Naive thymus-derived CD8-positive, alpha-beta T cell (primary cell): Measurements from ENCODE around the gene FBXO38. TPM values are rescaled to one million over a fixed set of nuclear protein-coding genes. Genes with fewer than 3 reads are reported as not detected.
"Not testable (repeated sequence)": the region's sequence is repeated elsewhere in the genome, so short reads cannot be mapped to it uniquely, and the experiment has no call there.

ENCODE experiments used
- ATAC-seq, 2 donors: fragments of 150-1000 bp; cut with Tn5 transposase in 1 of 2; sonication (Bioruptor Pico), chemical (Tn5 transposase) in 1 of 2; 1 replicate in 1 of 2; 2 replicates in 1 of 2; pipeline ENCODE4 v1.10.0; 2021; ENCODE audit warnings: mild to moderate bottlenecking in 2 of 2, moderate library complexity in 2 of 2
- POLR2A ChIA-PET: fragments of 350-600 bp; sonication (Branson Sonifier 250); formaldehyde crosslinking; loops from one replicate; lab custom pipeline; 2021; ENCODE audit warnings: antibody characterized with exemption; lab: Charles Lee
- DNase-seq, 10 donors: peaks; one replicate each; pipeline versions ENCODE4 v3.0.0 to v3.0.0-alpha.2; 2020 to 2022
- H3K27ac Mint-ChIP-seq, 10 donors: one replicate each; pipeline ENCODE4 v1.8.0; 2020 to 2022; ENCODE audit warnings: mild to moderate bottlenecking in 10 of 10, mixed read lengths in 10 of 10, moderate library complexity in 4 of 10, inconsistent platforms in 1 of 10
- H3K27me3 Mint-ChIP-seq, 5 donors: one replicate each; pipeline ENCODE4 v1.8.0; 2021 to 2022; ENCODE audit warnings: mixed read lengths in 5 of 5
- H3K36me3 Mint-ChIP-seq, 3 donors: one replicate each; pipeline ENCODE4 v1.8.0; 2020 to 2022; ENCODE audit warnings: mixed read lengths in 3 of 3, mild to moderate bottlenecking in 2 of 3, inconsistent platforms in 1 of 3
- H3K4me1 Mint-ChIP-seq, 4 donors: one replicate each; pipeline ENCODE4 v1.8.0; 2021 to 2022; ENCODE audit warnings: mixed read lengths in 4 of 4
- H3K4me3 Mint-ChIP-seq, 10 donors: one replicate each; pipeline ENCODE4 v1.8.0; 2020 to 2022; ENCODE audit warnings: mild to moderate bottlenecking in 10 of 10, mixed read lengths in 10 of 10, moderate library complexity in 6 of 10, inconsistent platforms in 1 of 10
- H3K9me3 Mint-ChIP-seq, 9 donors: one replicate each; pipeline ENCODE4 v1.8.0; 2020 to 2022; ENCODE audit warnings: mixed read lengths in 9 of 9, mild to moderate bottlenecking in 3 of 9, inconsistent platforms in 1 of 9, moderate library complexity in 1 of 9
- polyA plus RNA-seq, 3 donors: library from polyadenylated mRNA; unstranded; fragments of 300-500 nt; fragmentation: Illumina TruSeq; gene quantifications; one replicate each; pipeline ENCODE4 v1.2.3, GENCODE V29; 2021
- total RNA-seq, 8 experiments: library from RNA in 2 of 8; stranded (reverse) in 2 of 8; gene quantifications; one replicate each; pipeline ENCODE4 v1.2.3 and lab custom pipeline; 2021 to 2026

The FBXO38 gene
- total and polyA plus RNA-seq, 5 experiments from 2014 or later, result 15.5 to 97.0 (median 17.6) TPM

DNA sequence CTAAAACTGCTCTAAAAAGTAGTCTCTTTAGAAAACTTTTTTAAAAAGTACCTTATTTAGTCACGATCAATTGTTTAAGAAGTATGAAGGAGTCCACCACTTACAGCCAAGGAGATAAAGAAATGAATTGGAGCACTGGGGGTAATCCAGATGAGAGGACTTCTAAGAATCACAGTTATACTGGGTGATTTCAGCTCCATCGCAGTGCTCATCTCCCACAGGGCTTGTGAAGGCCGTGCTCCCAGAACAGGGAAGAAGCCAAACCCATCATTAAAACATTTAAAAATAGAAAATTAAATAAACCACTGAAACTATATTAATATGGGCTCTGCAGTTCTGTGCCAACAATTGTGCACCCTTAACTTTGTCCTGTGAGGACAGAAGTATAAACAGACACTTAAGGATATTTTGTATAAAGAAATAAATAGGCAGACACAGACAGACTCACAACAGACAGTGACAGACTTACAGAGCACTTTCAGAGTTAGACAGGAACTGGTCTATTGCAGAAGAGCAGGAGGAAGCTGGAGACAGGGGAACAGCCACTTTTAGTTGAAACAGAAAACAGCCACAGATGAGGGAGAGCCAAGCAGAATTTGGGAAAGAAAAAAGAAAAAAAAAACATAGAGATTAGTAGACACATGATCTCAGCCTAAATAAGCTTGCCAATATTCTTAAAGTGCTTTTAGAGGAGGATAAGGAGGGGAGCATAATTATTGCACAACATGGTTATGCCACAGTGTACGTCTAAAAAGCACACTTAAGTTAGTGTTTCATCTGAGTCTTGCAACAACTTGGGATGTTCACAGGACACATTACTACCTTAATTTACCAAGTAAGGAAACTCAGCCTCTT is 81.8 kb downstream of the FBXO38 start:
- Mint-ChIP-seq H3K4me1 (no peaks in the 10 kb centered on the region), H3K27ac (no peak overlapping the region), H3K27me3 (peaks cover 0 to 2% (median 1%) of the 10 kb centered on the region in 5 donors), H3K9me3 (no peaks in the 10 kb centered on the region), H3K4me3 (no peak overlapping the region), H3K36me3 (no peaks in the 10 kb centered on the region)
- ATAC-seq (no peak), DNase-seq (no peak)
- POLR2A ChIA-PET, result no interaction called here

DNA sequence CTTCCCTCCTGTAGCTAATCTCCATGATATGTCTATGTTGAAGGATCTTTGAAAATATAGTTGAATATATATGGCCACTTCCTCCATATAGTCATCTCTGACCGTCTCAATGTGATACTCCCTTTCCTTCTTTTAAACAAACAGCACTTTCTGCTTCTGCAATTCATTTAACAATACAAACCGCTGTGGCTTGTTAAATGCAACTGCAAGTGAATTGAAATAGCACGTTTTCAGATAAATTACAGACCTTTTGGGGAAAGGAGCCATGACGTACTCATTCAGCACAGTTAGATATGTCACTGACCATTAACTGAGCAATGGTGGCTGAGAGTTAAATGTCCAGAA is 82.5 kb downstream of the FBXO38 start:
- POLR2A ChIA-PET, result no interaction called here
- Mint-ChIP-seq H3K27ac (no peak overlapping the region), H3K9me3 (no peaks in the 10 kb centered on the region), H3K4me3 (no peak overlapping the region), H3K4me1 (no peaks in the 10 kb centered on the region), H3K36me3 (no peaks in the 10 kb centered on the region), H3K27me3 (peaks cover 0 to 2% (median 0%) of the 10 kb centered on the region in 5 donors)
- DNase-seq (no peak), ATAC-seq (no peak)

GRCh38 chr5:148467958-148468357 is 84.2 kb downstream of the FBXO38 start:
- H3K9me3 Mint-ChIP-seq, result no peaks in the 10 kb centered on the region
- peaks cover 0 to 5% (median 0%) of the 10 kb centered on the region in 5 donors for H3K27me3 Mint-ChIP-seq
- ATAC-seq (no peak), DNase-seq (no peak)
- H3K4me3 Mint-ChIP-seq, result no peak overlapping the region
- H3K27ac Mint-ChIP-seq, result no peak overlapping the region
- H3K4me1 Mint-ChIP-seq, result no peaks in the 10 kb centered on the region
- H3K36me3 Mint-ChIP-seq, result no peaks in the 10 kb centered on the region
- POLR2A ChIA-PET, result no interaction called here

DNA sequence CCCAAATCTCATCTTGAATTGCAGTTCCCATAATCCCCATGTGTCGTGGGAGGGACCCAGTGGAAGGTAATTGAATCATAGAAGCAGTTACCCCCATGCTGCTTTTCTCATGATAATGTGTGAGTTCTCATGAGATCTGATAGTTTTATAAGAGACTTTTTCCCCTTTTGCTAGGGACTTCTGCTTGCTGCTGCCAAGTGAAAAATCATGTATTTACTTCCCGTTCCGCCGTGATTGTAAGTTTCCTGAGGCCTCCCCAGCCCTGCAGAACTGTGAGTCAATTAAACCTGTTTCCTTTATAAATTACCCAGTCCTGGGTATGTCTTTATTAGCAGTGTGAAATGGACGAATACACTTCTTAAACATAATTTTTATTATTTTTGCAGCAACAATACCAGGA is 85.0 kb downstream of the FBXO38 start:
- H3K4me3 Mint-ChIP-seq, DNase-seq, ATAC-seq, H3K27me3 Mint-ChIP-seq, H3K27ac Mint-ChIP-seq, H3K9me3 Mint-ChIP-seq, H3K36me3 Mint-ChIP-seq, POLR2A ChIA-PET, H3K4me1 Mint-ChIP-seq: not testable (repeated sequence)

DNA sequence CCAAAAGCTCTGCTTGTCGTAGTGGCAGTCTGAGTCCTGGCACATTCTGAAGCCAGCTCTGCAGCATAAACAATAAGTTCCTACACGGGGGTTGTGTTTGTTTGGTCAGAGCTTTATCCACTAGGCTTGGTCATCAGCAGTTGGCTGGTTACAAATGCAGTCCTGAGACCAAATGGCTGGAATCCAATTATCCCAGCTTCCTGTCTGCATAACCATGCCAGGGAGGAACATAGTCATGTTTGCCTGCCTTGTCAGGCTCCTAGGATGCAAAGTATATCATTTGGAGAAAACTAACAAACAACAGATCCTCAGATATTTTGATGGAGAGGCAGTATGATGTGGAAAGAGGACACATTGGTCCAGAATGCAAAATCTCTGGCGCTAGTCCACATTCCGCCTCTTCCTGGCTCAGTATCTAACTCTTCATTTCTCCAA is 85.8 kb downstream of the FBXO38 start:
- DNase-seq (no peak), ATAC-seq (no peak)
- Mint-ChIP-seq H3K27ac (no peak overlapping the region), H3K4me1 (no peaks in the 10 kb centered on the region), H3K9me3 (no peaks in the 10 kb centered on the region), H3K36me3 (no peaks in the 10 kb centered on the region), H3K27me3 (peaks cover 0 to 5% (median 2%) of the 10 kb centered on the region in 5 donors), H3K4me3 (no peak overlapping the region)
- POLR2A ChIA-PET, result no interaction called here

DNA sequence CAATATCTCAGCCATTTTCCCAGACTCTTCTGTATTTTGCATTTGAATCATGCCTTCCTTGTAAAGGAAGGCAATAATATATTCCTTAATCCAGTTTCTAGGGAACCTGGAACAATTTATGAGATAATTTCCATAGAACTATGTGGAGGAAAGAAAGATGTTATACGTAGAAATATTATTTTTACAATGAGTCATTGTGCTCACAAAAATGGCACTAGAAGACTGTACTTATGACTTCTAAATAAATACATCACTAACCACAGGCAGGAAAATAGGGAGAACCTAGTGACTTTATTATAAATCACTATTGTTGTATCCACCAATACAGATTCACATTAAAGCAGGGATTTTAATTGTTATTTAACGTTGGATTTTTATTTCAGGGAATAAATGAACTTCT is 87.6 kb downstream of the FBXO38 start:
- Mint-ChIP-seq H3K27ac (no peak overlapping the region), H3K4me3 (no peak overlapping the region), H3K36me3 (no peaks in the 10 kb centered on the region), H3K4me1 (no peaks in the 10 kb centered on the region), H3K27me3 (peaks cover 0 to 11% (median 6%) of the 10 kb centered on the region in 5 donors), H3K9me3 (no peaks in the 10 kb centered on the region)
- POLR2A ChIA-PET, result no interaction called here
- no peak for DNase-seq
- no peak for ATAC-seq

- Mint-ChIP-seq H3K4me3 (no peak overlapping the region), H3K9me3 (no peaks in the 10 kb centered on the region), H3K36me3 (no peaks in the 10 kb centered on the region), H3K27me3 (peaks cover 3 to 29% (median 17%) of the 10 kb centered on the region in 5 donors), H3K27ac (no peak overlapping the region), H3K4me1 (no peaks in the 10 kb centered on the region)
- POLR2A ChIA-PET, result no interaction called here
- ATAC-seq (no peak), DNase-seq (no peak)
These were observed 90.3 kb downstream of the FBXO38 start for GRCh38 chr5:148474025-148474511.

DNA sequence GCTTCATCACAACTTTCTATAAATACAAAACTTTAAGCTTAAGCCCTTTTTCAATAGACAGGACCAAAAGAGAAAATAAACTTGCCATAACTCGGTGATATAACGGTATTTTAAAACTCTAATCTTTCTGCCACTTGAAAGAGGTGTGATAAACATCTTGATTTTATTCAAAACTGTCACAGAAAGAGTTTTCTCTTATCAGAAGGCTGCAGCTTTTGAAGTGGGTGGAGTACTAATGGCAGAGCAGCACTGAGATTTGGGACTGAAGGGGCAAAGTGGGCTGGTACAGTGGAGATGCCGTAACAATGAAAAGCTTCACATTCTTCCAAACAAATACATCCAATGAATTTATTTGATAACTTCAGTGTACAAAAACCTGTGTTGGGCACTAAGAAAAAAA is 92.5 kb downstream of the FBXO38 start:
- no peaks in the 10 kb centered on the region for H3K36me3 Mint-ChIP-seq
- ATAC-seq, result no peak
- POLR2A ChIA-PET, result no interaction called here
- H3K9me3 Mint-ChIP-seq, result no peaks in the 10 kb centered on the region
- H3K4me3 Mint-ChIP-seq, result no peak overlapping the region
- no peaks in the 10 kb centered on the region for H3K4me1 Mint-ChIP-seq
- H3K27me3 Mint-ChIP-seq, result peaks cover 3 to 29% (median 17%) of the 10 kb centered on the region in 5 donors
- no peak for DNase-seq
- no peak overlapping the region for H3K27ac Mint-ChIP-seq

DNA sequence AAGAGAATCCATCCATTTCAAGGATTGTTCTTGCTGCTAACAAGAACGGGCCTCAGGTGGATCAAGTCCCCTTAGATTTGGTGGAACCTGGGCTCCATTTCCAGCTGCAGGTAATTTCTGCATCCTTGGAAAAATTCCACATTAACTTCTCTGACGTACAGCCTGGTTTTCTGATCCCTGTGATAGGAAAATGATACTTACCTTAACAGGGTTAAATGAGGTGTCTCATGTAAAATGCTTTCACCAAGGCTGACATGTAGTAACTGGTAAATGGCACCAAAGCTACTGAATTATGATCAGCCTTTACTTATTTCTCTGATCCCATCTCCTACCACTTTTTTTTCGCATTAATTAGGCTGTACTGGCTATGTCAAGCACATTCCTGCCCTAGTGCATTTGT is 93.7 kb downstream of the FBXO38 start:
- Mint-ChIP-seq H3K4me1 (peaks cover 0 to 3% (median under 1%) of the 10 kb centered on the region in 4 donors), H3K9me3 (no peaks in the 10 kb centered on the region), H3K27me3 (peaks cover 3 to 35% (median 19%) of the 10 kb centered on the region in 5 donors), H3K27ac (no peak overlapping the region), H3K4me3 (no peak overlapping the region), H3K36me3 (no peaks in the 10 kb centered on the region)
- ATAC-seq (no peak), DNase-seq (no peak)
- POLR2A ChIA-PET, result no interaction called here

DNA sequence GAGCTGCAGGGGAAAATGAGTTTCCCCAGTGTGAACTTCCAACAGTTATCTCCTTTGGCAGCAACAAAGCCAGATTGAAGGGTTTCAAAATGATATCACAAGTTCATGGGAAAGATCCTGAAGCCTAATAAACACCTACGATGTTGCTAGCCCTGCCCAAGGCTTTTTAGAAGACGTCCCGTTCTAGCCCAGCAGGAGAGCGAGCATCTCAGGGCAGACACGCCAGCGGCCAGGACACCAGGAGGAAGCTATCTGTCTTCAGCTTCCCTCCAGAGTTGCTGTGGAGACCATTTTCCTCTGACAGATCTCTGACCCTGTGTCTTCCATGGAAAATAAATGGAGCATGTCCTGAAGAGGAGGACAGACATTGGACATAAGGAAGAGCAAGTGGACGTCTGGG is 98.4 kb downstream of the FBXO38 start:
- Mint-ChIP-seq H3K4me1 (peaks cover 2 to 10% (median 5%) of the 10 kb centered on the region in 4 donors), H3K36me3 (no peaks in the 10 kb centered on the region), H3K27ac (no peak overlapping the region), H3K4me3 (peak overlapping the region in 2 of 10 donors; percentile 8 to 30), H3K9me3 (no peaks in the 10 kb centered on the region), H3K27me3 (peaks cover 17 to 50% (median 33%) of the 10 kb centered on the region in 5 donors)
- ATAC-seq (no peak), DNase-seq (no peak)
- POLR2A ChIA-PET, result no interaction called here

GRCh38 chr5:148482697-148483462 is 99.1 kb downstream of the FBXO38 start:
- H3K27ac Mint-ChIP-seq, result peak overlapping the region in 1 of 10 donors; percentile 22
- peaks cover 2 to 10% (median 5%) of the 10 kb centered on the region in 4 donors for H3K4me1 Mint-ChIP-seq
- peak overlapping the region in 6 of 10 donors; percentile 20 to 75 (median 34) for H3K4me3 Mint-ChIP-seq
- ATAC-seq, result peak; percentile 62 to 65
- DNase-seq, result peak; percentile 14 to 69 (median 45)
- no peaks in the 10 kb centered on the region for H3K36me3 Mint-ChIP-seq
- no peaks in the 10 kb centered on the region for H3K9me3 Mint-ChIP-seq
- peaks cover 15 to 55% (median 33%) of the 10 kb centered on the region in 5 donors for H3K27me3 Mint-ChIP-seq
- POLR2A ChIA-PET, result no interaction called here

DNA sequence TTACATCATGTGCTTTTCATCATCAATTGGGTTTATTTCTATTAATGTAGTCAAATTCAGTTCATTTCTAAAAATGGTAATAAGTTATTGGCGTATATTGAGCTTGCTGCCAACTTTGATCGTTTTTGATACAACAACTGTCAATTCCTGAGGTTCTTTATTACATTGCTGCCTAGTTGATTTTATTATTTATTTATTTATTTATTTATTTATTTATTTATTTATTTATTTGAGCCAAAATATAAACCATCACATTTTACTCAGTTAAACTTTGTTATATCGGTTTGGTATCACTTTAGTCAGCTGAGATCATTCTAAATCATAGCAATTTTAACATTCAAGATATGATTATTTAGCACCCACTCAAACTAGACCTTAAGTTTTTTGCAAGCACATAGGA is 100.0 kb downstream of the FBXO38 start:
- peaks cover 15 to 48% (median 33%) of the 10 kb centered on the region in 5 donors for H3K27me3 Mint-ChIP-seq
- POLR2A ChIA-PET, result no interaction called here

GRCh38 chr5:148484651-148485050 is 100.9 kb downstream of the FBXO38 start:
- H3K4me3 Mint-ChIP-seq, result no peak overlapping the region
- H3K27ac Mint-ChIP-seq, result no peak overlapping the region
- H3K36me3 Mint-ChIP-seq, result no peaks in the 10 kb centered on the region
- no peak for ATAC-seq
- H3K9me3 Mint-ChIP-seq, result no peaks in the 10 kb centered on the region
- peaks cover 15 to 56% (median 33%) of the 10 kb centered on the region in 5 donors for H3K27me3 Mint-ChIP-seq
- no peak for DNase-seq
- peaks cover 2 to 10% (median 5%) of the 10 kb centered on the region in 4 donors for H3K4me1 Mint-ChIP-seq
- POLR2A ChIA-PET, result no interaction called here

More for the DNA sequence above, 100.0 kb downstream of the FBXO38 start:
- DNase-seq (no peak), ATAC-seq (no peak)
- no peaks in the 10 kb centered on the region for H3K9me3 Mint-ChIP-seq
- no peaks in the 10 kb centered on the region for H3K36me3 Mint-ChIP-seq
- H3K4me1 Mint-ChIP-seq, result peaks cover 2 to 10% (median 5%) of the 10 kb centered on the region in 4 donors
- H3K27ac Mint-ChIP-seq, result no peak overlapping the region
- no peak overlapping the region for H3K4me3 Mint-ChIP-seq
